H1 (cell line): Measurements from ENCODE around the gene KRTAP12-4. TPM values are rescaled to one million over a fixed set of nuclear protein-coding genes. Genes with fewer than 3 reads are reported as not detected.

Experiments
- CTCF ChIA-PET: fragments of 300-600 bp; sonication (Branson Sonifier 250); formaldehyde crosslinking; loops from one replicate; lab custom pipeline; 2021; ENCODE audit not compliant: partially characterized antibody; lab: Charles Lee
- POLR2A ChIA-PET: fragments of 300-600 bp; sonication (Branson Sonifier 250); formaldehyde crosslinking; loops from one replicate; lab custom pipeline; 2021; ENCODE audit warnings: inconsistent platforms; ENCODE audit not compliant: partially characterized antibody; lab: Charles Lee
- DNase-seq, 2 experiments: peaks; one replicate each; pipeline versions ENCODE4 v3.0.0 to v3.0.0-alpha.2; 2010 to 2022; ENCODE audit warnings: low spot score in 2 of 2, low read depth in 1 of 2, mixed read lengths in 1 of 2
- FAIRE-seq: peaks from 2 replicates; lab custom pipeline; 2011; peaks lifted over from hg19 to GRCh38; lab: Jason Lieb, UNC
- H2AFZ ChIP-seq: 2 replicates; pipeline ENCODE4 v1.8.1; 2012; ENCODE audit warnings: low read length, inconsistent platforms
- H2AK5ac ChIP-seq: 2 replicates; pipeline ENCODE4 v1.6.1; 2013; ENCODE audit warnings: low read depth, low read length
- H2BK120ac ChIP-seq: replicated peaks from 2 replicates; pipeline ENCODE3; 2013; ENCODE audit warnings: low read depth, low read length, inconsistent platforms
- H2BK12ac ChIP-seq: 2 replicates; pipeline ENCODE4 v1.6.1; 2013; ENCODE audit warnings: low read depth, low read length
- H2BK15ac ChIP-seq: 2 replicates; pipeline ENCODE4 v1.6.1; 2013; ENCODE audit warnings: low read length
- H2BK20ac ChIP-seq: 2 replicates; pipeline ENCODE4 v1.6.1; 2013; ENCODE audit warnings: low read length
- H2BK5ac ChIP-seq: 2 replicates; pipeline ENCODE4 v1.6.1; 2013; ENCODE audit warnings: low read depth, low read length
- H3K14ac ChIP-seq: 2 replicates; pipeline ENCODE4 v1.6.1; 2013; ENCODE audit warnings: inconsistent platforms; ENCODE audit not compliant: insufficient read length
- H3K18ac ChIP-seq: 2 replicates; pipeline ENCODE4 v1.6.1; 2013; ENCODE audit warnings: low read length; ENCODE audit errors: extremely low read depth
- H3K23ac ChIP-seq: 2 replicates; pipeline ENCODE4 v1.6.1; 2013; ENCODE audit warnings: inconsistent platforms; ENCODE audit not compliant: insufficient read length
- H3K23me2 ChIP-seq: 2 replicates; pipeline ENCODE4 v1.6.1; 2013; ENCODE audit warnings: low read depth, low read length
- H3K27ac ChIP-seq: 2 replicates; pipeline ENCODE4 v1.6.1; 2011; ENCODE audit warnings: low read depth, low read length, inconsistent platforms
- H3K27me3 ChIP-seq, 4 experiments: replicated peaks in 1 of 4; 1 replicate in 1 of 4; 2 replicates in 3 of 4; pipeline versions ENCODE4 v1.6.1 to v1.8.1; 2011 to 2013; ENCODE audit warnings: low read length in 3 of 4, mild to moderate bottlenecking in 3 of 4, inconsistent platforms in 2 of 4, mixed read lengths in 2 of 4, moderate library complexity in 1 of 4; ENCODE audit not compliant: control insufficient read depth in 3 of 4, insufficient read depth in 3 of 4; ENCODE audit errors: extremely low read depth in 1 of 4
- H3K36me3 ChIP-seq, 4 experiments: 2 replicates each; pipeline versions ENCODE4 v1.6.1 to v1.8.1; 2011 to 2013; ENCODE audit warnings: mild to moderate bottlenecking in 4 of 4, low read length in 3 of 4, moderate library complexity in 2 of 4, control low read depth in 1 of 4, inconsistent platforms in 1 of 4; ENCODE audit not compliant: insufficient read depth in 4 of 4, control insufficient read depth in 2 of 4
- H3K4ac ChIP-seq: replicated peaks from 2 replicates; pipeline ENCODE3; 2013; ENCODE audit warnings: low read length, low read depth, mixed read lengths, inconsistent platforms; ENCODE audit not compliant: insufficient read length
- H3K4me1 ChIP-seq, 4 experiments: replicated peaks in 1 of 4; 1 replicate in 1 of 4; 2 replicates in 3 of 4; pipeline versions ENCODE4 v1.6.1 to v1.8.1; 2011 to 2013; ENCODE audit warnings: low read length in 3 of 4, inconsistent platforms in 2 of 4, mixed read lengths in 1 of 4; ENCODE audit not compliant: insufficient read depth in 4 of 4, control insufficient read depth in 3 of 4
- H3K4me2 ChIP-seq, 2 experiments: 2 replicates each; pipeline versions ENCODE4 v1.6.1 to v1.8.1; 2011 to 2013; ENCODE audit warnings: low read depth in 2 of 2, low read length in 2 of 2, control low read depth in 1 of 2, inconsistent platforms in 1 of 2, mild to moderate bottlenecking in 1 of 2; ENCODE audit not compliant: insufficient read depth in 1 of 2
- H3K4me3 ChIP-seq, 4 experiments: fragments of 200-600, 300-600 bp in 1 of 4; sonication (generic), shearing (Covaris generic), sonication (Bioruptor Twin) in 1 of 4; 2 replicates each; pipeline versions ENCODE4 v1.5.1 to v1.8.1; 2011 to 2016; ENCODE audit warnings: low read length in 4 of 4, low read depth in 3 of 4, control low read depth in 2 of 4, inconsistent platforms in 2 of 4, mild to moderate bottlenecking in 2 of 4, mixed read lengths in 1 of 4, moderate library complexity in 1 of 4; ENCODE audit not compliant: insufficient read depth in 2 of 4; ENCODE audit errors: extremely low read depth in 1 of 4
- H3K56ac ChIP-seq: replicated peaks from 2 replicates; pipeline ENCODE3; 2013; ENCODE audit warnings: low read depth, mild to moderate bottlenecking, mixed read lengths, low read length, inconsistent platforms; ENCODE audit not compliant: insufficient read length
- H3K79me1 ChIP-seq: 2 replicates; pipeline ENCODE4 v1.6.1; 2013; ENCODE audit warnings: low read depth, low read length, control low read depth
- H3K79me2 ChIP-seq, 2 experiments: 2 replicates each; pipeline versions ENCODE4 v1.6.1 to v1.8.1; 2012 to 2013; ENCODE audit warnings: low read length in 2 of 2, mild to moderate bottlenecking in 2 of 2, inconsistent platforms in 1 of 2; ENCODE audit not compliant: insufficient read depth in 2 of 2, control insufficient read depth in 1 of 2
- H3K9ac ChIP-seq, 4 experiments: replicated peaks in 1 of 4; 1 replicate in 1 of 4; 2 replicates in 3 of 4; pipeline versions ENCODE4 v1.6.1 to v1.8.1; 2011 to 2013; ENCODE audit warnings: low read depth in 3 of 4, low read length in 3 of 4, control low read depth in 2 of 4, mild to moderate bottlenecking in 2 of 4, moderate library complexity in 2 of 4, inconsistent platforms in 1 of 4; ENCODE audit errors: extremely low read depth in 1 of 4
- H3K9me3 ChIP-seq, 2 experiments: 2 replicates each; pipeline versions ENCODE4 v1.6.1 to v1.8.1; 2012 to 2013; ENCODE audit warnings: mild to moderate bottlenecking in 2 of 2, moderate library complexity in 2 of 2, control low read depth in 1 of 2, inconsistent platforms in 1 of 2, low read depth in 1 of 2, low read length in 1 of 2, mixed read lengths in 1 of 2; ENCODE audit not compliant: insufficient read depth in 2 of 2
- H4K20me1 ChIP-seq, 2 experiments: replicated peaks in 1 of 2; 2 replicates each; pipeline versions ENCODE3 to v1.8.1; 2011 to 2013; ENCODE audit warnings: inconsistent platforms in 2 of 2, low read length in 2 of 2, mild to moderate bottlenecking in 1 of 2; ENCODE audit not compliant: insufficient read depth in 2 of 2, control insufficient read depth in 1 of 2
- H4K5ac ChIP-seq: 2 replicates; pipeline ENCODE4 v1.6.1; 2013; ENCODE audit warnings: low read length, low read depth, mixed read lengths, inconsistent platforms; ENCODE audit not compliant: insufficient read length
- H4K8ac ChIP-seq: 2 replicates; pipeline ENCODE4 v1.8.0; 2013; ENCODE audit warnings: mild to moderate bottlenecking, moderate library complexity, low read length, inconsistent platforms; ENCODE audit not compliant: insufficient read depth; ENCODE audit errors: extremely low read depth
- H4K91ac ChIP-seq: replicated peaks from 2 replicates; pipeline ENCODE3; 2013; ENCODE audit warnings: low read length, mixed read lengths, inconsistent platforms; ENCODE audit not compliant: insufficient read length
- CEBPB ChIP-seq: IDR thresholded peaks from 2 replicates; pipeline ENCODE4 v1.6.1; 2012; ENCODE audit warnings: low read depth, low read length
- CHD1 ChIP-seq: IDR thresholded peaks from 2 replicates; pipeline ENCODE4 v1.6.1; 2012; ENCODE audit warnings: low read depth, low read length, improper control_type of control experiment
- GABPA ChIP-seq: IDR thresholded peaks from 2 replicates; pipeline ENCODE4 v1.6.1; 2011; ENCODE audit warnings: mild to moderate bottlenecking, low read length, moderate library complexity, borderline replicate concordance; ENCODE audit not compliant: insufficient read depth
- KDM1A ChIP-seq: fragments of 200-600, 300-600 bp; sonication (generic); IDR thresholded peaks from 2 replicates; pipeline ENCODE4 v1.7.1; 2016; ENCODE audit warnings: mild to moderate bottlenecking, low read length, borderline replicate concordance
- PHF8 ChIP-seq: fragments of 200-600 bp; sonication (generic); conservative IDR thresholded peaks from 2 replicates; pipeline ENCODE4 v1.7.1; 2012; ENCODE audit warnings: low read depth, mild to moderate bottlenecking, inconsistent platforms, low read length, moderate library complexity
- RFX5 ChIP-seq: IDR thresholded peaks from 2 replicates; pipeline ENCODE4 v1.6.1; 2011; ENCODE audit warnings: low read depth, low read length, improper control_type of control experiment, borderline replicate concordance
- YY1 ChIP-seq: IDR thresholded peaks from 2 replicates; pipeline ENCODE4 v1.6.1; 2011; ENCODE audit warnings: low read depth, mild to moderate bottlenecking, low read length
- WGBS, 2 experiments: shearing (Covaris generic) in 1 of 2; methylation state at CpG; one replicate each; pipeline versions ENCODE4 v1.1.6 to v1.1.7; 2013 to 2015; ENCODE audit warnings: low lambda C conversion rate in 2 of 2, mixed read lengths in 2 of 2, inconsistent platforms in 1 of 2, low coverage in 1 of 2, missing lambda C conversion rate in 1 of 2; ENCODE audit not compliant: insufficient replicate concordance in 2 of 2, insufficient coverage in 1 of 2, insufficient read length in 1 of 2; ENCODE audit errors: extremely low coverage in 1 of 2, missing lambda C conversion rate in 1 of 2; 5-methylcytosine and 5-hydroxymethylcytosine counted together
- polyA plus RNA-seq, 7 experiments: library from polyadenylated mRNA; depleted of rRNA in 3 of 7; stranded (reverse) in 5 of 7; unstranded in 2 of 7; fragments of >200 nt in 5 of 7; fragments of 200-250 nt in 2 of 7; gene quantifications; 1 replicate in 5 of 7; 2 replicates in 1 of 7; 4 replicates in 1 of 7; pipeline versions ENCODE4 v1.2.1 to v1.2.3, GENCODE V29; 2011 to 2013; ENCODE audit warnings: missing spikeins in 2 of 7, mixed read lengths in 2 of 7
- total RNA-seq: library from RNA; stranded (reverse); fragmentation: NEBNext Ultra II Directional; extraction: Animal tissue kit (Norgen Biotek cat#: 25700); gene quantifications from 2 replicates; pipeline ENCODE4 v1.2.1, GENCODE V29; 2021
- TF ChIP-seq, protein P1 (sequence below): IDR thresholded peaks from 2 replicates; pipeline ENCODE4 v1.6.1; 2012; ENCODE audit warnings: inconsistent platforms
- TF ChIP-seq, protein P2 (sequence below): IDR thresholded peaks from 2 replicates; pipeline ENCODE4 v1.6.1; 2012; ENCODE audit warnings: inconsistent platforms

The KRTAP12-4 gene
- total and polyA plus RNA-seq, 2 of the 8 experiments (the other 6 are each of a cell fraction or from before 2014, with no cell fraction given), result not detected

DNA sequence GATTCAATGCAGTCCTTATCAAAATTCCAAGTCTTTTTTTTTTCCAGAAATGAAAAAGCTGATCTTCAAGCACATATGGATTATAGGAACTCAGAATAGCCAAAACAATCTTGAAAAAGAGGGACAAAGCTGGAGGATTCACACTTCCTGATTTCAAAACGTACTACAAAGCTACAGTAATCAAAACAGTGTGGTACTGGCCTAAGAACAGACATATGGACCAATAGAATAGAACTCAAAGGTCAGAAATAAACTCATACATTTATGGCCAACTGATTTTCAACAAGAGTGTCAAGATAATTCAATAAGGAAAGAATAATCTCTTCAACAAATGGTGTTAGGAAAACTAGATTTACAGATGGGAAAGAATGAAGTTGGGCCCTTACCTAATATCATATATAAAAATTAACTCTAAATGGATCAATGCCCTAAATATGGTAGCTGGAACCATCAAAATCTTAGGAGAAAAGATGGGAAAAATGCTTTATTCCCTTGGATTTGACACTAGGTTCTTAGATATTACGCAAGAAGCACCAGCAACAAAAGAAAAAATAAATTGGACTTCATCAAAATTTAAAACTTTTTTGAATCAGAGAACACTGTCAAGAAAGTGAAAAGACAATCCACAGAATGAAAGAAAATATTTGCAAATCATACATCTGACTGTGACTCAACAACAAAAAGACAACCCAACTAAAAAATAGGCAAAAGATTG lies 38.5 kb upstream of the KRTAP12-4 start:
- 46% methylated on average over 2 of the region's 2 CpGs; no CpG with 5 or more reads in 1 of the 2 experiments for WGBS, 2 experiments
- H2BK5ac ChIP-seq, result no peak overlapping the region
- H3K4me1 ChIP-seq, result peaks cover 0 to 16% (median 8%) of the 10 kb centered on the region in 4 experiments; a peak in 6 of 7 replicates
- H2AK5ac ChIP-seq, result no peak overlapping the region
- ChIA-PET CTCF (interaction anchor here (0.6 kb wide), 1 partner anchor 816 kb away, joined by 3 read pairs; no protein-coding TSS in a partner anchor), POLR2A (interaction anchor here (1.5 kb wide), 1 partner anchor 14 kb away, joined by 3 read pairs; no protein-coding TSS in a partner anchor)
- H3K23ac ChIP-seq, result no peak overlapping the region
- H4K20me1 ChIP-seq, result no peaks in the 10 kb centered on the region
- no peak overlapping the region for H4K91ac ChIP-seq
- no peak overlapping the region for H4K5ac ChIP-seq
- H3K4ac ChIP-seq, result no peak overlapping the region
- no peak overlapping the region for H2BK15ac ChIP-seq
- H3K36me3 ChIP-seq, result no peaks in the 10 kb centered on the region
- no peak overlapping the region for H3K4me3 ChIP-seq
- peaks cover 3% of the 10 kb centered on the region; the same call in 1 of the 2 replicates for H3K79me1 ChIP-seq
- H2BK20ac ChIP-seq, result no peak overlapping the region
- no peak overlapping the region for H3K18ac ChIP-seq
- no peak overlapping the region for H3K56ac ChIP-seq
- no peaks in the 10 kb centered on the region for H3K79me2 ChIP-seq
- no peak overlapping the region for H2BK12ac ChIP-seq
- no peak overlapping the region for H3K27ac ChIP-seq
- FAIRE-seq, result no peak
- H2AFZ ChIP-seq, result no peak overlapping the region
- H4K8ac ChIP-seq, result no peak overlapping the region
- H3K9ac ChIP-seq, result no peak overlapping the region
- no peaks in the 10 kb centered on the region for H3K23me2 ChIP-seq
- DNase-seq, result no peak
- no peak overlapping the region for H2BK120ac ChIP-seq
- H3K4me2 ChIP-seq, result no peak overlapping the region
- no peaks in the 10 kb centered on the region for H3K27me3 ChIP-seq
- H3K9me3 ChIP-seq, result peaks cover 0 to 4% of the 10 kb centered on the region in 2 experiments; a peak in 1 of 4 replicates
- no peak overlapping the region for H3K14ac ChIP-seq
- TF ChIP-seq KDM1A (peak; percentile 76; the same call in 1 of the 2 replicates), PHF8 (no peak), YY1 (no peak), CEBPB (peak; percentile 80), RFX5 (no peak), CHD1 (no peak), GABPA (no peak)
- TF ChIP-seq, protein P1, sequence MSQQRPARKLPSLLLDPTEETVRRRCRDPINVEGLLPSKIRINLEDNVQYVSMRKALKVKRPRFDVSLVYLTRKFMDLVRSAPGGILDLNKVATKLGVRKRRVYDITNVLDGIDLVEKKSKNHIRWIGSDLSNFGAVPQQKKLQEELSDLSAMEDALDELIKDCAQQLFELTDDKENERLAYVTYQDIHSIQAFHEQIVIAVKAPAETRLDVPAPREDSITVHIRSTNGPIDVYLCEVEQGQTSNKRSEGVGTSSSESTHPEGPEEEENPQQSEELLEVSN, result no peak
- TF ChIP-seq, protein P2, sequence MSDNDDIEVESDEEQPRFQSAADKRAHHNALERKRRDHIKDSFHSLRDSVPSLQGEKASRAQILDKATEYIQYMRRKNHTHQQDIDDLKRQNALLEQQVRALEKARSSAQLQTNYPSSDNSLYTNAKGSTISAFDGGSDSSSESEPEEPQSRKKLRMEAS, result no peak
